Measurements from ENCODE around the gene TIMM8B.
"Not testable (repeated sequence)": the region's sequence is repeated elsewhere in the genome, so short reads cannot be mapped to it uniquely, and the experiment has no call there.

The TIMM8B gene

GRCh38 chr11:112073941-112074811 lies 12.4 kb downstream of the TIMM8B start, which contains the start of the genes NKAPD1 and PIH1D2:
TSS of gene NKAPD1 (plus strand) at chr11:112074299. CDS start at chr11:112075575, 1,276 bp downstream.
TSS of gene PIH1D2 (minus strand) at chr11:112074017. CDS start at chr11:112073174, 843 bp downstream.
- peak; percentile 69 for DNase-seq

- DNase-seq = no peak
Measured at GRCh38 chr11:112062923-112063322, 23.6 kb downstream of the TIMM8B start.

GRCh38 chr11:112058103-112058502 lies 28.5 kb downstream of the TIMM8B start:
- no peak for DNase-seq

GRCh38 chr11:112057170-112057569 lies 29.4 kb downstream of the TIMM8B start:
- no peak for DNase-seq

GRCh38 chr11:112051768-112052167 lies 34.8 kb downstream of the TIMM8B start:
- no peak for DNase-seq

GRCh38 chr11:112050721-112051120 lies 35.8 kb downstream of the TIMM8B start:
- no peak for DNase-seq

GRCh38 chr11:112049777-112050176 lies 36.8 kb downstream of the TIMM8B start:
- DNase-seq = no peak

- DNase-seq = not testable (repeated sequence)
Measured at GRCh38 chr11:112048256-112048655, 38.3 kb downstream of the TIMM8B start.

GRCh38 chr11:112046647-112047046 lies 39.9 kb downstream of the TIMM8B start:
- DNase-seq = not testable (repeated sequence)

GRCh38 chr11:112044961-112045360 lies 41.6 kb downstream of the TIMM8B start:
- DNase-seq = no peak

GRCh38 chr11:112042961-112043304 lies 43.6 kb downstream of the TIMM8B start:
- DNase-seq = no peak

- DNase-seq = no peak
Measured at GRCh38 chr11:112042161-112042960, 44.2 kb downstream of the TIMM8B start.

- no peak for DNase-seq
Measured at GRCh38 chr11:112037527-112037926, 49.0 kb downstream of the TIMM8B start.
